Measurements from ENCODE around the gene PELI2.

PELI2 gene

GRCh38 chr14:56349960-56350359 lies 231.7 kb downstream of the PELI2 start:
- no peak for DNase-seq (ENCODE audit: low read depth)

All from GM04503 (cell line).